ENCODE results near the gene TNNI3K.

The TNNI3K gene

GRCh38 chr1:74367175-74367813 lies 132.1 kb downstream of the TNNI3K start:
- Histone ChIP-seq H3K4me1 (no peaks in the 10 kb centered on the region), H3K27me3 (ENCODE audit: control insufficient read depth, insufficient read depth, low read length) (no peaks in the 10 kb centered on the region), H3K4me3 (ENCODE audit: low read depth, low read length) (no peak overlapping the region), H3K27ac (no peak overlapping the region), H2AFZ (no peak overlapping the region), H3K9me3 (ENCODE audit: control insufficient read depth, low read length) (no peaks in the 10 kb centered on the region), H3K9ac (no peak overlapping the region), H3K79me2 (no peaks in the 10 kb centered on the region), H3K4me2 (ENCODE audit: low read length) (no peak overlapping the region), H3K36me3 (ENCODE audit: control insufficient read depth, insufficient read depth, low read length) (no peaks in the 10 kb centered on the region)
- TF ChIP-seq, protein P1, sequence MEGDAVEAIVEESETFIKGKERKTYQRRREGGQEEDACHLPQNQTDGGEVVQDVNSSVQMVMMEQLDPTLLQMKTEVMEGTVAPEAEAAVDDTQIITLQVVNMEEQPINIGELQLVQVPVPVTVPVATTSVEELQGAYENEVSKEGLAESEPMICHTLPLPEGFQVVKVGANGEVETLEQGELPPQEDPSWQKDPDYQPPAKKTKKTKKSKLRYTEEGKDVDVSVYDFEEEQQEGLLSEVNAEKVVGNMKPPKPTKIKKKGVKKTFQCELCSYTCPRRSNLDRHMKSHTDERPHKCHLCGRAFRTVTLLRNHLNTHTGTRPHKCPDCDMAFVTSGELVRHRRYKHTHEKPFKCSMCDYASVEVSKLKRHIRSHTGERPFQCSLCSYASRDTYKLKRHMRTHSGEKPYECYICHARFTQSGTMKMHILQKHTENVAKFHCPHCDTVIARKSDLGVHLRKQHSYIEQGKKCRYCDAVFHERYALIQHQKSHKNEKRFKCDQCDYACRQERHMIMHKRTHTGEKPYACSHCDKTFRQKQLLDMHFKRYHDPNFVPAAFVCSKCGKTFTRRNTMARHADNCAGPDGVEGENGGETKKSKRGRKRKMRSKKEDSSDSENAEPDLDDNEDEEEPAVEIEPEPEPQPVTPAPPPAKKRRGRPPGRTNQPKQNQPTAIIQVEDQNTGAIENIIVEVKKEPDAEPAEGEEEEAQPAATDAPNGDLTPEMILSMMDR (IDR thresholded peaks at IDR 0.05) = no peak

GRCh38 chr1:74368335-74368734 lies 133.1 kb downstream of the TNNI3K start:
- Histone ChIP-seq H2AFZ (no peak overlapping the region), H3K9me3 (ENCODE audit: control insufficient read depth, low read length) (no peaks in the 10 kb centered on the region), H3K36me3 (ENCODE audit: control insufficient read depth, insufficient read depth, low read length) (no peaks in the 10 kb centered on the region), H3K27ac (no peak overlapping the region), H3K79me2 (no peaks in the 10 kb centered on the region), H3K4me2 (ENCODE audit: low read length) (no peak overlapping the region), H3K27me3 (ENCODE audit: control insufficient read depth, insufficient read depth, low read length) (no peaks in the 10 kb centered on the region), H3K9ac (no peak overlapping the region), H3K4me1 (no peaks in the 10 kb centered on the region), H3K4me3 (ENCODE audit: low read depth, low read length) (no peak overlapping the region)
- TF ChIP-seq, protein P1 (IDR thresholded peaks at IDR 0.05) = no peak

DNA sequence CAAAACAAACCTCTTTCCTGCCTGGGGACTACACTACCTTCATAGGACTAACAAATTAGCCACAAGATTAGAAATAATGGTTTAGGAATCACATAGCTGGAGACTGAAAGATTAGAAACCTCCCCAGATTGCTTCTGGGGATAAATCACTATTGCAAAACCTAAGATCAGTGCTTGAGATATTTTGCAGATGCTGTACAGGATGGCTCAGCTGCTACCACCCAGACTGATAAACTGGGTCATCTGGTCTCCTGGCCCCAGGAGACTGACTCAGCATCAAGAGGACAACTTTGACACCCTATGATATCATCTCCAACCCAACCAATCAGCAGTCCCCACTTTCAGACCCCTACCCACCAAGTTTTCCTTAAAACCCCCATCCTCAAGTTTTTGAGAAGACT lies 140.2 kb downstream of the TNNI3K start:
- Histone ChIP-seq H3K36me3 (ENCODE audit: control insufficient read depth, insufficient read depth, low read length) (no peaks in the 10 kb centered on the region), H2AFZ (no peak overlapping the region), H3K27me3 (ENCODE audit: control insufficient read depth, insufficient read depth, low read length) (no peaks in the 10 kb centered on the region), H3K9ac (no peak overlapping the region), H3K4me3 (ENCODE audit: low read depth, low read length) (no peak overlapping the region), H3K79me2 (no peaks in the 10 kb centered on the region), H3K27ac (no peak overlapping the region), H3K4me1 (no peaks in the 10 kb centered on the region), H3K4me2 (ENCODE audit: low read length) (no peak overlapping the region), H3K9me3 (ENCODE audit: control insufficient read depth, low read length) (no peaks in the 10 kb centered on the region)
- TF ChIP-seq, protein P1 (IDR thresholded peaks at IDR 0.05) = no peak

DNA sequence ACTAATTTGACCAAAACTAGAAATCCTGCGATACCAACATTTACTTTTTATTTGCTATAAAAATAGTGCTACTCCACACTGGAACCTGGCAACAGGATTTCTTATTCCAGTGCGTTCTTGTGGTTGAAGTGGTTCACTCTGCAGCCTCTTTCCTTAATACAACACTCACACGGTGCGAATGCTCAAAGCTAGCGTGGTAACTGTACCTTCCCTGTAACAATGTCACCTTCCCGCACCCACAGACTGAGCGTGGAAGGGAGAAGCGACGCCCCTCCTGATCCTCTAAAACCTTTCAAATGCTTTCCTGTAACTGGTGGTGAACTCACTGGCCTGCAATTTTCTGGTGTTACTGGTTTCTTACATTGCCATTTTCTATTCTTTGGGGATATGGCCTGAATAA lies 145.1 kb downstream of the TNNI3K start:
- Histone ChIP-seq H3K9ac (no peak overlapping the region), H3K27ac (no peak overlapping the region), H3K27me3 (ENCODE audit: control insufficient read depth, insufficient read depth, low read length) (no peaks in the 10 kb centered on the region), H3K79me2 (no peaks in the 10 kb centered on the region), H3K4me1 (no peaks in the 10 kb centered on the region), H3K4me3 (ENCODE audit: low read depth, low read length) (no peak overlapping the region), H3K4me2 (ENCODE audit: low read length) (no peak overlapping the region), H3K9me3 (ENCODE audit: control insufficient read depth, low read length) (no peaks in the 10 kb centered on the region), H2AFZ (no peak overlapping the region), H3K36me3 (ENCODE audit: control insufficient read depth, insufficient read depth, low read length) (no peaks in the 10 kb centered on the region)
- TF ChIP-seq, protein P1 (IDR thresholded peaks at IDR 0.05) = no peak

DNA sequence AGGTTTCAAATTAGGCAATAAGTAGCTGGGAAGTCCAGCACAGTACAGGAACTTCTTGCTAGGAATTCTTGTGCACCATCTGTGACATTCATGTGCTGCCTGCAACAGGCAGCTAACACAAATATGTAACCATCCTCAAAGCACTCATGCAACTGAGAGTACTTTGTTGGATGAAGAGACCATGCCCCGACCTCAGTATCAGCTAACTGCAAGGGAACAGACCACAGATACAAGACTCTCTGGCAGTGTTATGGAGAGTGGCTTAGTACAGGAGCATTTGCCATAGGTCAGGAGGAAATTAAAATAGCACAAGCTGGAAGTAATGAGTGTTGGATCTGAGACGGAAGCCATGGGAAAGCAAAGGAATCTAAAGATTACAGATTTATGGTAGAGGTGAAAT lies 153.7 kb downstream of the TNNI3K start:
- TF ChIP-seq, protein P1 (IDR thresholded peaks at IDR 0.05) = no peak
- H3K4me2 ChIP-seq (ENCODE audit: low read length) = no peak overlapping the region
- H3K36me3 ChIP-seq (ENCODE audit: control insufficient read depth, insufficient read depth, low read length) = no peaks in the 10 kb centered on the region
- no peaks in the 10 kb centered on the region for H3K4me1 ChIP-seq
- no peaks in the 10 kb centered on the region for H3K27me3 ChIP-seq (ENCODE audit: control insufficient read depth, insufficient read depth, low read length)
- no peak overlapping the region for H3K9ac ChIP-seq
- H3K27ac ChIP-seq = no peak overlapping the region
- no peaks in the 10 kb centered on the region for H3K9me3 ChIP-seq (ENCODE audit: control insufficient read depth, low read length)
- no peak overlapping the region for H3K4me3 ChIP-seq (ENCODE audit: low read depth, low read length)
- H3K79me2 ChIP-seq = no peaks in the 10 kb centered on the region
- no peak overlapping the region for H2AFZ ChIP-seq
